Fibroblast of lung (primary cell): ENCODE data around the gene BRD7. TPM values are rescaled to one million over a fixed set of nuclear protein-coding genes. Genes with fewer than 3 reads are reported as not detected.

Experiments
- DNase-seq, 2 donors: peaks; one replicate each; pipeline versions ENCODE4 v3.0.0 to v3.0.0-alpha.2; 2010; ENCODE audit warnings: low read depth in 2 of 2
- H2AFZ ChIP-seq: 2 replicates; pipeline ENCODE4 v1.5.1; 2012; ENCODE audit warnings: low read length, control low read depth, inconsistent platforms
- H3K27ac ChIP-seq: 2 replicates; pipeline ENCODE4 v1.5.1; 2011; ENCODE audit warnings: low read length, control low read depth; ENCODE audit not compliant: insufficient read depth
- H3K27me3 ChIP-seq: 2 replicates; pipeline ENCODE4 v1.5.1; 2011; ENCODE audit warnings: mild to moderate bottlenecking, low read length; ENCODE audit not compliant: control insufficient read depth, insufficient read depth
- H3K36me3 ChIP-seq: 2 replicates; pipeline ENCODE4 v1.5.1; 2011; ENCODE audit warnings: low read length; ENCODE audit not compliant: control insufficient read depth, insufficient read depth
- H3K4me1 ChIP-seq: 2 replicates; pipeline ENCODE4 v1.5.1; 2011; ENCODE audit warnings: low read length; ENCODE audit not compliant: control insufficient read depth, insufficient read depth; ENCODE audit errors: extremely low read depth
- H3K4me2 ChIP-seq: 2 replicates; pipeline ENCODE4 v1.5.1; 2011; ENCODE audit warnings: low read length, control low read depth; ENCODE audit not compliant: insufficient read depth; ENCODE audit errors: extremely low read depth
- H3K4me3 ChIP-seq, 4 experiments: fragments of 200-600 bp in 1 of 4; sonication (generic) in 1 of 4; replicated peaks in 1 of 4; 2 replicates each; pipeline ENCODE4 v1.5.1; 2011 to 2016; ENCODE audit warnings: low read length in 4 of 4, low read depth in 3 of 4, mild to moderate bottlenecking in 3 of 4, control low read depth in 2 of 4, inconsistent platforms in 1 of 4, mixed read lengths in 1 of 4; ENCODE audit not compliant: insufficient read depth in 1 of 4; ENCODE audit errors: control extremely low read depth in 1 of 4
- H3K79me2 ChIP-seq: 2 replicates; pipeline ENCODE4 v1.5.1; 2012; ENCODE audit warnings: mild to moderate bottlenecking, low read length, inconsistent platforms; ENCODE audit not compliant: control insufficient read depth, insufficient read depth
- H3K9ac ChIP-seq: 2 replicates; pipeline ENCODE4 v1.5.1; 2011; ENCODE audit warnings: mild to moderate bottlenecking, low read length, control low read depth; ENCODE audit not compliant: insufficient read depth
- H3K9me3 ChIP-seq: 2 replicates; pipeline ENCODE4 v1.5.1; 2012; ENCODE audit warnings: low read depth, low read length; ENCODE audit not compliant: control insufficient read depth, insufficient read depth
- H4K20me1 ChIP-seq: 2 replicates; pipeline ENCODE4 v1.5.1; 2011; ENCODE audit warnings: low read length; ENCODE audit not compliant: control insufficient read depth, insufficient read depth; ENCODE audit errors: extremely low read depth
- EZH2 ChIP-seq: IDR thresholded peaks from 2 replicates; pipeline ENCODE4 v1.5.1; 2012; ENCODE audit warnings: low read length, control low read depth, mild to moderate bottlenecking; ENCODE audit errors: missing control alignments
- polyA plus RNA-seq, 2 donors: library from polyadenylated mRNA; depleted of rRNA in 1 of 2; stranded (reverse) in 1 of 2; unstranded in 1 of 2; fragments of >200 nt; gene quantifications; 2 replicates each; pipeline ENCODE4 v1.2.1, GENCODE V29; 2011 to 2012; ENCODE audit warnings: missing spikeins in 1 of 2
- total RNA-seq: library from RNA; depleted of rRNA; stranded (reverse); fragments of >200 nt; gene quantifications from 2 replicates; pipeline ENCODE4 v1.2.1, GENCODE V29; 2014
- TF ChIP-seq, protein P1 (sequence below), 2 donors: IDR thresholded peaks in 1 of 2; conservative IDR thresholded peaks in 1 of 2; 1 replicate in 1 of 2; 2 replicates in 1 of 2; pipeline ENCODE4 v1.5.1; 2011 to 2012; ENCODE audit warnings: low read length in 2 of 2, control low read depth in 1 of 2, inconsistent platforms in 1 of 2, low read depth in 1 of 2, mild to moderate bottlenecking in 1 of 2

BRD7 gene
- total and polyA plus RNA-seq, 2 donors (not counting 1 experiment from before 2014, with no cell fraction given): 50.0 to 51.5 TPM

DNA sequence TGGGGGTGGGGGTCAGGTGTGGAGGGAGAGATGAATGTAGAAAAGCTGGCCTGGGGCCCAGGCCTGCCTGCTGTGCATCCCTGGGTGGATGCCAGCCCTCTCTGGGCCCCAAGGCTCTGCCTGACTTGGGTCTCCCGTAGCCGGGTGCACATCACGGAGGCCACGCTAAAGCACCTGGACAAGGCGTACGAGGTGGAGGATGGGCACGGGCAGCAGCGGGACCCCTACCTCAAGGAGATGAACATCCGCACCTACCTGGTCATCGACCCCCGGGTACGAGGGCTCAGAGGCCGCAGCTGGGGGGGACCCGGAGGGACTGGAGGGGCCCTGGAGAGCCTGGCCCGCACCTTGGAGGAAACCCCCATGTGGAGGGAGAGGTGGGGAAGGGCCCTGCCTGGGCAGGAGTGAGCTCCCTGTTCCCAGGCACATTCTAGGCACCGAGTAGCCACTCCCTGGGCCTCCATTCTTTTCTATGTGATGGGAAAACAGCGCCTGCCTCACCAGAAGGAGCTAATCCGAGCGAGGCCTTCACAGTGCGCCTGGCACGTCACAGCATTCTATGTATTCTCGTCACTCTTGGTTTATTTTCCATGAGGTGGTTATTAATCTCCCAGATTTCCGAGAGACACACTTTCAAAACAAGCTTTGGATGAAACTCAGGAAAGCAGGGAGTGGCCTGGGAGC, 67.7 kb downstream of the BRD7 start:
- H3K4me1 ChIP-seq: peaks cover 15% of the 10 kb centered on the region
- H4K20me1 ChIP-seq: no peaks in the 10 kb centered on the region
- no peak overlapping the region for H3K4me2 ChIP-seq
- no peaks in the 10 kb centered on the region for H3K9me3 ChIP-seq
- H3K9ac ChIP-seq: no peak overlapping the region
- H2AFZ ChIP-seq: no peak overlapping the region
- no peaks in the 10 kb centered on the region for H3K27me3 ChIP-seq
- no peaks in the 10 kb centered on the region for H3K36me3 ChIP-seq
- H3K79me2 ChIP-seq: no peaks in the 10 kb centered on the region
- peak; percentile 69 to 80 for DNase-seq
- H3K4me3 ChIP-seq: no peak overlapping the region
- peak overlapping the region; percentile 44 for H3K27ac ChIP-seq
- no peak for TF ChIP-seq EZH2
- TF ChIP-seq, protein P1, sequence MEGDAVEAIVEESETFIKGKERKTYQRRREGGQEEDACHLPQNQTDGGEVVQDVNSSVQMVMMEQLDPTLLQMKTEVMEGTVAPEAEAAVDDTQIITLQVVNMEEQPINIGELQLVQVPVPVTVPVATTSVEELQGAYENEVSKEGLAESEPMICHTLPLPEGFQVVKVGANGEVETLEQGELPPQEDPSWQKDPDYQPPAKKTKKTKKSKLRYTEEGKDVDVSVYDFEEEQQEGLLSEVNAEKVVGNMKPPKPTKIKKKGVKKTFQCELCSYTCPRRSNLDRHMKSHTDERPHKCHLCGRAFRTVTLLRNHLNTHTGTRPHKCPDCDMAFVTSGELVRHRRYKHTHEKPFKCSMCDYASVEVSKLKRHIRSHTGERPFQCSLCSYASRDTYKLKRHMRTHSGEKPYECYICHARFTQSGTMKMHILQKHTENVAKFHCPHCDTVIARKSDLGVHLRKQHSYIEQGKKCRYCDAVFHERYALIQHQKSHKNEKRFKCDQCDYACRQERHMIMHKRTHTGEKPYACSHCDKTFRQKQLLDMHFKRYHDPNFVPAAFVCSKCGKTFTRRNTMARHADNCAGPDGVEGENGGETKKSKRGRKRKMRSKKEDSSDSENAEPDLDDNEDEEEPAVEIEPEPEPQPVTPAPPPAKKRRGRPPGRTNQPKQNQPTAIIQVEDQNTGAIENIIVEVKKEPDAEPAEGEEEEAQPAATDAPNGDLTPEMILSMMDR (conservative IDR thresholded peaks at IDR 0.05 in 1 of 2, IDR thresholded peaks at IDR 0.05 in 1 of 2; ENCODE audit: low read depth in 1 of 2, low read length in 2 of 2): no peak

DNA sequence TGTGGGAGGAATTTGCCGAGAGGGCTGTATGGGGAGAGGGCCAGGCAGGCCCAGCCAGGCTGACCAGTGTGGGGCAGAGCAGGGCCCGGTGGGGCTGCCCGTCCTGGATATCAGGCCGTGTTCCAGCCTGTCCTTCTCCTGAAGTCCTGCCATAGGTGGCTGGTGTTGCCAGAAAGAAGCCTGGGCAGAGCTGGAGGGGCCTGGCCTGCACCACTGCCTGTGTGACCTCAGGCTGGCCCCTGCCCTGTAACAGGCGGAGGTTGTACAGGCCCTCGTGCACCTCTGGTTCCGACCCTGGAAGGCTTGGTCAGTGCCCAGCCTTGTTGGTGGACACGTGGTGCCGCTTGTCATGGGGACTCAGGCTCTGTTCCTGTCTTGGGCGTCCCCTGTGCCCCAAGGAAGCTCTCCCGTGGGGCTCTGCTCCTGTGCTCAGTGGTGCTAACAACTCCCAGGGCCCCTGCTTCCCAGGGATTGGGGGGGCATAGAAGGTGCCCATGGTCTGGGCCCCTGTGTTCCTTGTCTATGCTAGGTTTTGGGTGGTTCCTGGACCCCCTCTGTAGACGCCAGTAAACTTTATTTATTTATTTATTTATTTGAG, 69.2 kb downstream of the BRD7 start:
- H3K27me3 ChIP-seq: no peaks in the 10 kb centered on the region
- no peaks in the 10 kb centered on the region for H3K9me3 ChIP-seq
- H3K27ac ChIP-seq: no peak overlapping the region
- no peak for DNase-seq
- no peaks in the 10 kb centered on the region for H3K36me3 ChIP-seq
- TF ChIP-seq, protein P1 (conservative IDR thresholded peaks at IDR 0.05 in 1 of 2, IDR thresholded peaks at IDR 0.05 in 1 of 2; ENCODE audit: low read depth in 1 of 2, low read length in 2 of 2): no peak
- no peak for TF ChIP-seq EZH2
- H3K4me3 ChIP-seq: no peak overlapping the region
- H3K79me2 ChIP-seq: no peaks in the 10 kb centered on the region
- H3K9ac ChIP-seq: no peak overlapping the region
- no peak overlapping the region for H3K4me2 ChIP-seq
- no peak overlapping the region for H2AFZ ChIP-seq
- H3K4me1 ChIP-seq: peaks cover 15% of the 10 kb centered on the region
- H4K20me1 ChIP-seq: no peaks in the 10 kb centered on the region

DNA sequence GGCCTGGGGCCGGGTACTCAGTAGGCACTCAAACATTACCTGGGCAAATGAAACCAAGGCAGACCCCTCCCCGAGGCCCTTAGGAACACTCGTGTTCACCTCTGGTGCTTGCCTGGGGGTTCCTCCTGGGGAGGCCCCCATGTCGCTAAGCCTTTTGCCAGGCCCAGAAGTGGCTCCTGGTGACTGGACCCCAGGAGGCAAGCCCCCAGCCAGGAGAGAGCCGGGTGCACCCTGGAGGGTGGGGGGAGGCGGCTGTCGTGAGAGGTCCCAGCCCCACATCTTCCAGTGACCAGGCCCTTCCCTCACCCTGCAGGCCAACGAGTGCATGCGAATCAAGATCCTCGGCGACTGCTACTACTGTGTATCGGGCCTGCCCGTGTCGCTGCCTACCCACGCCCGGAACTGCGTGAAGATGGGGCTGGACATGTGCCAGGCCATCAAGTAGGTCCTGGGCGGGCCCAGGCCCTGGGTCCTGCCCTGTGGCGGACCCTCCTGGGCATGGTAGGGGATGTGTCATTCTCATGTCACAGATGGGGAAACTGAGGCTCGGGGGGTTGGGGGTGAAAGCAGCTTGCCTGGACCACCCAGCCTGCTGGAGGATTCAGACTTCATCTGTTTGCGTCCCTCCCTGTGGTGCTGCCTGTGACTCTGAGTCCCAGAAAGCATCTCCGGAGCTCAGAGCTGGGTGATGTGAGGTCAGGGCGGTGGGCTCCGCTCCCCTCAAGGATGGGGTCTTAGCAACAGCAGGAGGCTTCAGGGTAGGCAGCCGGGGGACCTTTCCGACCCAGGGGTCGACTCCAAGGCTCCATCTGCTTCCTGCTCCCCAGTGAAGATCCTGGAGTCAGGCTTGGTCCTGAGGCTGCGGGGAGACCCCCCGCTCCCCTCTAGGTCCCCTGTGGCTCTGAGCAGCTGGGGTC, 69.9 kb downstream of the BRD7 start:
- Histone ChIP-seq H3K79me2 (no peaks in the 10 kb centered on the region), H3K36me3 (no peaks in the 10 kb centered on the region), H3K9me3 (no peaks in the 10 kb centered on the region), H3K4me3 (no peak overlapping the region), H3K27me3 (no peaks in the 10 kb centered on the region), H3K4me1 (peaks cover 9% of the 10 kb centered on the region), H2AFZ (no peak overlapping the region), H3K4me2 (no peak overlapping the region), H3K9ac (no peak overlapping the region), H3K27ac (no peak overlapping the region), H4K20me1 (no peaks in the 10 kb centered on the region)
- TF ChIP-seq, protein P1 (conservative IDR thresholded peaks at IDR 0.05 in 1 of 2, IDR thresholded peaks at IDR 0.05 in 1 of 2; ENCODE audit: low read depth in 1 of 2, low read length in 2 of 2): no peak
- no peak for TF ChIP-seq EZH2
- DNase-seq: no peak
